ENCODE data around the gene RBCK1. TPM values are rescaled to one million over a fixed set of nuclear protein-coding genes. Genes with fewer than 3 reads are reported as not detected.

Gene RBCK1
- total RNA-seq (2022): 103 and 111 TPM in 2 replicates
- percentile 78 among the genes with signal in this experiment for Bru-seq, nascent RNA
- percentile 79 among the genes with signal in this experiment for BruChase-seq, experiment 1, labeled RNA remaining after a 2-hour chase
- percentile 84 among the genes with signal in this experiment for BruChase-seq, experiment 2, labeled RNA remaining after a 6-hour chase
- long read RNA-seq, transcript RBCK1-213 (3 exons, 1,200 nt): major isoform, 59 of 124 reads
- long read RNA-seq, transcript RBCK1-205 (3 exons, 1,024 nt): minor isoform, 8 of 124 reads
- long read RNA-seq, transcript RBCK1-209 (11 exons, 2,613 nt): minor isoform, 5 of 124 reads
- long read RNA-seq, transcript RBCK1-202 (12 exons, 2,774 nt): minor isoform, 24 of 124 reads
- long read RNA-seq, partial matches to known transcripts: 11 of 124 reads
- long read RNA-seq, other reads (novel, unspliced or antisense): 13 of 124 reads

- peak; percentile 87 to 88 for DNase-seq
- H3K27ac Mint-ChIP-seq (ENCODE audit: unreplicated experiment): peak within 1 kb of the TSS; percentile 86
- no peaks in the 10 kb centered on the region for H3K9me3 Mint-ChIP-seq (ENCODE audit: unreplicated experiment)
- peak within 1 kb of the TSS; percentile 77 for H3K4me3 Mint-ChIP-seq (ENCODE audit: unreplicated experiment)
- Histone ChIP-seq H3K36me3 (ENCODE audit: control insufficient read depth, insufficient read depth, low read length) (0 out of 2 replicates have a peak, but pooled peaks cover 3% of the 10 kb centered on the region), H3K4me3 (ENCODE audit: low read depth, low read length) (peak within 1 kb of the TSS; percentile 97), H3K9me3 (no peaks in the 10 kb centered on the region), H3K27me3 (replicated peaks; ENCODE audit: control insufficient read depth, insufficient read depth, low read length) (no peaks in the 10 kb centered on the region), H3K4me1 (peaks cover 16% of the 10 kb centered on the region)
- BruUV-seq (replicated peaks): no TSS peak
- H3K36me3 Mint-ChIP-seq (ENCODE audit: insufficient read depth, unreplicated experiment): peaks cover 50% of the 10 kb centered on the region
- no peaks in the 10 kb centered on the region for H3K27me3 Mint-ChIP-seq (ENCODE audit: insufficient read depth, unreplicated experiment)
- intact Hi-C loops (cut with micrococcal nuclease; ENCODE audit: unreplicated experiment): loop anchor here (1.0 kb wide), 1 partner anchor 23 kb away; no protein-coding TSS in a partner anchor
- ChIA-PET CTCF (interaction anchor here (0.6 to 1.3 kb wide), 6 partner anchors 23 to 54 kb away, joined by 3 to 13 read pairs (median 5); no protein-coding TSS in a partner anchor), POLR2A (interaction anchor here (0.7 to 1.4 kb wide), 11 partner anchors 23 to 128 kb away, joined by 3 to 17 read pairs (median 6); partner anchors contain the start of genes NRSN2, TBC1D20 and TRIB3)
- peaks cover 22% of the 10 kb centered on the region for H3K4me1 Mint-ChIP-seq (ENCODE audit: low read depth, unreplicated experiment)
- TF ChIP-seq CTCF (IDR thresholded peaks at IDR 0.05; ENCODE audit: insufficient read depth in 1 of 2, low read depth in 1 of 2, low read length in 1 of 2, severe bottlenecking in 1 of 2, unreplicated experiment in 1 of 2): no peak
These were observed at the start of gene RBCK1 for GRCh38 chr20:407953-408842. TSS of gene RBCK1 (plus strand) at chr20:408299. CDS start at chr20:408758, 459 bp downstream.

DNA sequence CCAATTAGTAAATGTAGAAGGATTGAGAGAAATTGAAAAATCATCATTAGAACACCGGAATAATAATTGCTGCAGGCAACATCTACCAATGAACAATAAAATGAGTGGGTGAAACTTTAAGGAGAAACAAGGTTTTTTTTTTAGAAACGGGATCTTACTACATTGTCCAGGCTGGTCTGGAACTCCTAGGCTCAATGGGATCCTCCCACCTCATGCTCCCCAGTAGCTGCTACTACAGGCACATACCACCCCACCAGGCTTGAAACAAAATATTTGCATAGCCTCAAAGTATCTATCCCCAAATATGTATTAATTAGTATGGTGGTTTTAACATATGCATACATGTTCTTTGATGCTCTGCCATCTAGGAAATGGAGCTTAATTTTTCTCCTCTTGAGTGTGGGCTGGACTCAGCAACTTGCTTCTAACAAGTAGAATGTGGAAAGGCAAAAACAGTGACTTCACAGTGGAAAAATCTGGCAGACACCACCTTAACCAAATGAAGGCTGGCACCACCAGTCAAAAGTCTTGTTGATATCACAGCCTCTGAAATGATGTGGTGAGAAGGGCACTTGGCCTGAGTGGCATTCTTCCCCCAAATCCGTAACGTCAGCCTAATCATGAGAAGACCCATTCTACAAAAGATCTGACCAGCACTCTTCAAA is 49.1 kb upstream of the RBCK1 start:
- Mint-ChIP-seq H3K27ac (ENCODE audit: unreplicated experiment) (peak overlapping the region; percentile 80), H3K4me3 (ENCODE audit: unreplicated experiment) (no peak overlapping the region), H3K4me1 (ENCODE audit: low read depth, unreplicated experiment) (peaks cover 59% of the 10 kb centered on the region), H3K9me3 (ENCODE audit: unreplicated experiment) (no peaks in the 10 kb centered on the region), H3K36me3 (ENCODE audit: insufficient read depth, unreplicated experiment) (peaks cover 1% of the 10 kb centered on the region), H3K27me3 (ENCODE audit: insufficient read depth, unreplicated experiment) (no peaks in the 10 kb centered on the region)
- ChIA-PET POLR2A (interaction anchor here (0.7 kb wide), 1 partner anchor 11 kb away, joined by 8 read pairs; no protein-coding TSS in a partner anchor), CTCF (no interaction called here)
- no peak for TF ChIP-seq CTCF (IDR thresholded peaks at IDR 0.05; ENCODE audit: insufficient read depth in 1 of 2, low read depth in 1 of 2, low read length in 1 of 2, severe bottlenecking in 1 of 2, unreplicated experiment in 1 of 2)
- H3K36me3 ChIP-seq (ENCODE audit: control insufficient read depth, insufficient read depth, low read length): no peaks in the 10 kb centered on the region
- intact Hi-C loops (cut with micrococcal nuclease; ENCODE audit: unreplicated experiment): no loop called here
- no TSS peak for BruUV-seq (replicated peaks)
- H3K9me3 ChIP-seq: no peaks in the 10 kb centered on the region
- no peaks in the 10 kb centered on the region for H3K27me3 ChIP-seq (replicated peaks; ENCODE audit: control insufficient read depth, insufficient read depth, low read length)
- no peak overlapping the region for H3K4me3 ChIP-seq (ENCODE audit: low read depth, low read length)
- H3K4me1 ChIP-seq: peaks cover 54% of the 10 kb centered on the region
- no peak for DNase-seq
